HEK293 (cell line): Measurements from ENCODE around the gene UNC5B.

Source experiments
- CTCF ChIA-PET: fragments of 350-600 bp; formaldehyde crosslinking; extraction: SDS; loops from one replicate; lab custom pipeline; 2021; ENCODE audit warnings: antibody characterized with exemption; lab: Yijun Ruan, JAX
- POLR2A ChIA-PET: fragments of 300-600 bp; formaldehyde crosslinking; extraction: SDS; loops from one replicate; lab custom pipeline; 2020; ENCODE audit warnings: antibody characterized with exemption, inconsistent platforms; lab: Yijun Ruan, JAX
- H3K27ac ChIP-seq: fragments of 200-500 bp; sonication (Bioruptor generic); 2 replicates; pipeline ENCODE4 v1.5.1; 2014; ENCODE audit warnings: low read depth, low read length, control low read depth, inconsistent platforms; ENCODE audit errors: extremely low read depth
- H3K36me3 ChIP-seq, 2 experiments: fragments of 200-500 bp in 1 of 2; sonication (Bioruptor generic) in 1 of 2; 1 replicate in 1 of 2; 2 replicates in 1 of 2; pipeline ENCODE4 v1.5.1; 2014 to 2017; ENCODE audit warnings: inconsistent platforms in 2 of 2, low read length in 2 of 2; ENCODE audit not compliant: control insufficient read depth in 2 of 2, insufficient read depth in 1 of 2
- H3K4me1 ChIP-seq: fragments of 200-500 bp; sonication (Bioruptor generic); 2 replicates; pipeline ENCODE4 v1.5.1; 2014; ENCODE audit warnings: mild to moderate bottlenecking, low read length, inconsistent platforms; ENCODE audit not compliant: control insufficient read depth, insufficient read depth
- H3K4me3 ChIP-seq: 2 replicates; pipeline ENCODE4 v1.5.1; 2011; ENCODE audit warnings: low read depth, mild to moderate bottlenecking, control low read depth, low read length, moderate library complexity
- H3K9me3 ChIP-seq: fragments of 200-500 bp; sonication (Bioruptor generic); 2 replicates; pipeline ENCODE4 v1.5.1; 2014; ENCODE audit warnings: low read depth, low read length, inconsistent platforms; ENCODE audit not compliant: control insufficient read depth, insufficient read depth
- HOXA7 ChIP-seq: sonication (generic); formaldehyde crosslinking; IDR thresholded peaks from 2 replicates; pipeline ENCODE4 v1.8.1; 2022; ENCODE audit warnings: missing genetic modification reagents, borderline replicate concordance
- KLF16 ChIP-seq: fragments of 450-650 bp; formaldehyde crosslinking; IDR thresholded peaks from 2 replicates; pipeline ENCODE4 v1.5.1; 2017; ENCODE audit warnings: missing biosample characterization, missing genetic modification characterization
- MEIS1 ChIP-seq: sonication (generic); formaldehyde crosslinking; IDR thresholded peaks from 2 replicates; pipeline ENCODE4 v1.8.1; 2022; ENCODE audit warnings: missing genetic modification reagents, mild to moderate bottlenecking, borderline replicate concordance
- PATZ1 ChIP-seq: fragments of 450-650 bp; formaldehyde crosslinking; IDR thresholded peaks from 2 replicates; pipeline ENCODE4 v1.5.1; 2016; ENCODE audit warnings: missing biosample characterization, missing genetic modification characterization
- PRDM4 ChIP-seq: fragments of 450-650 bp; formaldehyde crosslinking; IDR thresholded peaks from 2 replicates; pipeline ENCODE4 v1.5.1; 2017; ENCODE audit warnings: missing biosample characterization, missing genetic modification characterization
- SP7 ChIP-seq: fragments of 450-650 bp; formaldehyde crosslinking; IDR thresholded peaks from 2 replicates; pipeline ENCODE4 v1.5.1; 2016; ENCODE audit warnings: missing biosample characterization, missing genetic modification characterization
- ZFP37 ChIP-seq: fragments of 450-650 bp; formaldehyde crosslinking; IDR thresholded peaks from 2 replicates; pipeline ENCODE4 v1.5.1; 2016; ENCODE audit warnings: missing biosample characterization, missing genetic modification characterization
- ZFP69B ChIP-seq: fragments of 450-650 bp; formaldehyde crosslinking; IDR thresholded peaks from 2 replicates; pipeline ENCODE4 v1.5.1; 2016; ENCODE audit warnings: missing biosample characterization, missing genetic modification characterization
- ZNF114 ChIP-seq: fragments of 450-650 bp; formaldehyde crosslinking; IDR thresholded peaks from 2 replicates; pipeline ENCODE4 v1.5.0; 2017; ENCODE audit warnings: missing biosample characterization, missing genetic modification characterization
- ZNF157 ChIP-seq: fragments of 450-650 bp; formaldehyde crosslinking; IDR thresholded peaks from 2 replicates; pipeline ENCODE4 v1.5.1; 2016; ENCODE audit warnings: missing biosample characterization, missing genetic modification characterization
- ZNF292 ChIP-seq: fragments of 450-650 bp; formaldehyde crosslinking; IDR thresholded peaks from 2 replicates; pipeline ENCODE4 v1.5.1; 2016; ENCODE audit warnings: low read depth, missing biosample characterization, missing genetic modification characterization, borderline replicate concordance
- ZNF366 ChIP-seq: fragments of 450-650 bp; formaldehyde crosslinking; conservative IDR thresholded peaks from 2 replicates; pipeline ENCODE4 v1.5.1; 2016; ENCODE audit warnings: missing biosample characterization, missing genetic modification characterization
- ZNF529 ChIP-seq: fragments of 450-650 bp; formaldehyde crosslinking; IDR thresholded peaks from 2 replicates; pipeline ENCODE4 v1.5.1; 2017; ENCODE audit warnings: missing genetic modification characterization, missing biosample characterization; ENCODE audit not compliant: insufficient replicate concordance
- ZNF548 ChIP-seq: fragments of 450-650 bp; formaldehyde crosslinking; IDR thresholded peaks from 2 replicates; pipeline ENCODE4 v1.5.1; 2016; ENCODE audit warnings: missing biosample characterization, missing genetic modification characterization
- ZNF560 ChIP-seq: fragments of 450-650 bp; formaldehyde crosslinking; IDR thresholded peaks from 2 replicates; pipeline ENCODE4 v1.5.1; 2017; ENCODE audit warnings: missing biosample characterization, missing genetic modification characterization, borderline replicate concordance
- ZNF623 ChIP-seq: fragments of 450-650 bp; formaldehyde crosslinking; IDR thresholded peaks from 2 replicates; pipeline ENCODE4 v1.5.1; 2016; ENCODE audit warnings: missing biosample characterization, missing genetic modification characterization
- ZNF658 ChIP-seq: fragments of 450-650 bp; formaldehyde crosslinking; IDR thresholded peaks from 2 replicates; pipeline ENCODE4; 2016; ENCODE audit warnings: missing biosample characterization, missing genetic modification characterization
- ZNF707 ChIP-seq: fragments of 450-650 bp; formaldehyde crosslinking; IDR thresholded peaks from 2 replicates; pipeline ENCODE4 v1.5.1; 2016; ENCODE audit warnings: missing biosample characterization, missing genetic modification characterization
- ZNF747 ChIP-seq: fragments of 450-650 bp; formaldehyde crosslinking; IDR thresholded peaks from 2 replicates; pipeline ENCODE4 v1.5.1; 2016; ENCODE audit warnings: missing biosample characterization, missing genetic modification characterization
- TF ChIP-seq, protein P1 (sequence below): fragments of 450-650 bp; formaldehyde crosslinking; IDR thresholded peaks from 2 replicates; pipeline ENCODE4 v1.5.1; 2016; ENCODE audit warnings: missing biosample characterization, missing genetic modification characterization

UNC5B gene

DNA sequence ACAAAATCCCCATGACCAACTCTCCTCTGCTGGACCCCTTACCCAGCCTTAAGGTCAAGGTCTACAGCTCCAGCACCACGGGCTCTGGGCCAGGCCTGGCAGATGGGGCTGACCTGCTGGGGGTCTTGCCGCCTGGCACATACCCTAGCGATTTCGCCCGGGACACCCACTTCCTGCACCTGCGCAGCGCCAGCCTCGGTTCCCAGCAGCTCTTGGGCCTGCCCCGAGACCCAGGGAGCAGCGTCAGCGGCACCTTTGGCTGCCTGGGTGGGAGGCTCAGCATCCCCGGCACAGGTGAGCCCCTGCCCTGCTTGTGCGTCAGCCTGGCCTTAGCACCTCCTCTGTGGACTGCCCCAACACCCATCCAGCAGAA is 79.1 kb downstream of the UNC5B start:
- H3K36me3 ChIP-seq = peaks cover under 1 to 100% of the 10 kb centered on the region in 2 experiments; a peak in 2 of 3 replicates
- H3K4me3 ChIP-seq = no peak overlapping the region
- POLR2A ChIA-PET = no interaction called here
- H3K27ac ChIP-seq = no peak overlapping the region
- H3K9me3 ChIP-seq = no peaks in the 10 kb centered on the region
- TF ChIP-seq, protein P1, sequence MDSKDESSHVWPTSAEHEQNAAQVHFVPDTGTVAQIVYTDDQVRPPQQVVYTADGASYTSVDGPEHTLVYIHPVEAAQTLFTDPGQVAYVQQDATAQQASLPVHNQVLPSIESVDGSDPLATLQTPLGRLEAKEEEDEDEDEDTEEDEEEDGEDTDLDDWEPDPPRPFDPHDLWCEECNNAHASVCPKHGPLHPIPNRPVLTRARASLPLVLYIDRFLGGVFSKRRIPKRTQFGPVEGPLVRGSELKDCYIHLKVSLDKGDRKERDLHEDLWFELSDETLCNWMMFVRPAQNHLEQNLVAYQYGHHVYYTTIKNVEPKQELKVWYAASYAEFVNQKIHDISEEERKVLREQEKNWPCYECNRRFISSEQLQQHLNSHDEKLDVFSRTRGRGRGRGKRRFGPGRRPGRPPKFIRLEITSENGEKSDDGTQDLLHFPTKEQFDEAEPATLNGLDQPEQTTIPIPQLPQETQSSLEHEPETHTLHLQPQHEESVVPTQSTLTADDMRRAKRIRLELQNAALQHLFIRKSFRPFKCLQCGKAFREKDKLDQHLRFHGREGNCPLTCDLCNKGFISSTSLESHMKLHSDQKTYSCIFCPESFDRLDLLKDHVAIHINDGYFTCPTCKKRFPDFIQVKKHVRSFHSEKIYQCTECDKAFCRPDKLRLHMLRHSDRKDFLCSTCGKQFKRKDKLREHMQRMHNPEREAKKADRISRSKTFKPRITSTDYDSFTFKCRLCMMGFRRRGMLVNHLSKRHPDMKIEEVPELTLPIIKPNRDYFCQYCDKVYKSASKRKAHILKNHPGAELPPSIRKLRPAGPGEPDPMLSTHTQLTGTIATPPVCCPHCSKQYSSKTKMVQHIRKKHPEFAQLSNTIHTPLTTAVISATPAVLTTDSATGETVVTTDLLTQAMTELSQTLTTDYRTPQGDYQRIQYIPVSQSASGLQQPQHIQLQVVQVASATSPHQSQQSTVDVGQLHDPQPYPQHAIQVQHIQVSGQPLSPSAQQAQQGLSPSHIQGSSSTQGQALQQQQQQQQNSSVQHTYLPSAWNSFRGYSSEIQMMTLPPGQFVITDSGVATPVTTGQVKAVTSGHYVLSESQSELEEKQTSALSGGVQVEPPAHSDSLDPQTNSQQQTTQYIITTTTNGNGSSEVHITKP (tag by site-specific recombination) = no peak
- no peak for TF ChIP-seq ZFP69B (tag by site-specific recombination)
- no peak for TF ChIP-seq ZFP37
- TF ChIP-seq ZNF707 (tag by site-specific recombination) = no peak
- no peak for TF ChIP-seq ZNF529
- TF ChIP-seq ZNF366 = no peak
- TF ChIP-seq ZNF747 (tag by site-specific recombination) = no peak
- no peak for TF ChIP-seq ZNF658 (tag by site-specific recombination)
- TF ChIP-seq PRDM4 = no peak
- no peak for TF ChIP-seq ZNF157
- no peak for TF ChIP-seq PATZ1
- no peak for TF ChIP-seq SP7 (tag by site-specific recombination)
- TF ChIP-seq ZNF548 (tag by site-specific recombination) = no peak
- no peak for TF ChIP-seq MEIS1
- TF ChIP-seq HOXA7 (CRISPR knock-in tag) = no peak
- TF ChIP-seq KLF16 (tag by site-specific recombination) = no peak
- no peak for TF ChIP-seq ZNF292 (tag by site-specific recombination)
- TF ChIP-seq, all 188 proteins: peak for 0
- no peaks in the 10 kb centered on the region for H3K4me1 ChIP-seq
- CTCF ChIA-PET = no interaction called here

DNA sequence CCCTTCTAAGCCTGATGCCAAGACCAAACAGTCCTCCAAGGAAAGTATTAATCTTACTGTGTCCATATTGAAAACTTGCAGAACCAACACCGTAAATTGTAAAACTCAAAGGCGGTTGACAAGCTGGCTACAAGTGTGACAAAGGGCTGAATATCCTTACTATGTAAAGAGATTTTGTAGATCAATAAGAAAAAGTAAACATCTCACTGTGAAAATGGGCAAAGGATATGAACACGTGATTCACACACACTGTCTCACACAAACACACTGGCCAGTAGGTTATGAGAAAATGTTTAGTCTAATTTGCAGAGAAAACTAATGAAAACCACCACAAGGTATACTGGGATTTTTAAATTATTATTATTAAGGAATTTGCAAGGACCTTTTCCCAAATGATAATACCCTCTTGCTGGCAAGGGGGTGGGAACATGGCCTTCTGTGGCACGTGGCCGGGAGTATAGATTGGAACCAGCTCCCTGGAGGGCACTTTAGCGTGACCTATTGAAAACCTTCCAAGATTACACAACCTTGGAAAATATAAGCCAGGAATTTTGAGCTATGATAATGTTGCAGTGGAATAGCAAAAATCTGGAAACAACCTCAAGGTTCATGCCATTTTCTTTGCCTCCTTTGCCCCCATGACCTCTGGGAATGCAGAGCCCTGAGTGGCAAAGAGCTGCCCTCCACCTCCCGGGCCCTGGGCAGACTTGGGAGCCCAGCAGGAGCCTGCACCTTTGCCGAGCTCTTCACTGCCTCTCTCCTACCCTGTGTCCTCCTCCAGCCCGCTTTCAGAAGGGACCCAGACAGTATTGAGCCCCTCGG is 80.5 kb downstream of the UNC5B start:
- Histone ChIP-seq H3K36me3 (peaks cover 0 to 100% of the 10 kb centered on the region in 2 experiments; a peak in 1 of 3 replicates), H3K4me3 (no peak overlapping the region), H3K4me1 (no peaks in the 10 kb centered on the region), H3K9me3 (no peaks in the 10 kb centered on the region), H3K27ac (no peak overlapping the region)
- no peak for TF ChIP-seq ZNF623
- TF ChIP-seq ZNF114 (tag by site-specific recombination) = no peak
- TF ChIP-seq ZNF560 (tag by site-specific recombination) = no peak
- ChIA-PET POLR2A (no interaction called here), CTCF (interaction anchor here (0.6 to 1.2 kb wide), 6 partner anchors 9 to 390 kb away, joined by 3 to 4 read pairs (median 3); no protein-coding TSS in a partner anchor)
